GM19328 (cell line): ENCODE results near the gene COL4A1.
"Not testable (repeated sequence)": the region's sequence is repeated elsewhere in the genome, so short reads cannot be mapped to it uniquely, and the experiment has no call there.

Experiments
- ATAC-seq: cut with Tn5 transposase; IDR thresholded peaks from one replicate; pipeline ENCODE4 v1.9.1; 2021; ENCODE audit warnings: mild to moderate bottlenecking, moderate library complexity; ENCODE audit not compliant: unreplicated experiment

The COL4A1 gene

DNA sequence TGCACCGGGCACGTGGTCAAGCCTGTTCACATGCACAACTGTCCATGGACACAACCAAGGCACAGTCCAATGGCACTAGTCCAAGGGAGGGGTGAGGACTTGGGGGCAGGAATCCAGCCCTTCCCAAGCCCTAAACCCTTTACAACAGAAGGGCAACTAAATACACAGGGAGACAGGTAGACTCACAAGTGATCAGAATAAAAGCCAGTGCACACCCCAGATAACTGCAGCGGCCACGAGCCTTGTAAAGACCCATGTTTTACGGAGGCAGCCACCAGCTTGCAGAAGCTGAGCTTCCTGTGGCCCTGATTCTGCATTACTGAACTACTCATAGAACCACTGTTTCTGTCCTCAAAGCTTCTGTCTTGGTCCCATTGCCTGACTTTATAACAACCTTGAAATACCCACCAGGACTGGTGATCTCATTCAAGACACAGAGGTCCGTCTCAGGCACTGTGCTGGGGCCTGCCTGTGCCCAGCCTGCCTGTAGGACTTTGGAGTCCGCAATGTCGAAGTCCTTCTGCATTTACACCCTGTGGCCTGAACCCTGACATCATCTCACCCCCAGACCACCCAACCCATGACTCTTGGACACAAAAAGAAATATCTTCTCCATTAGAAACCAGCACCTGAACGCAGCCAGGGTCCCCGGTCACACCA is 181.2 kb downstream of the COL4A1 start:
- no peak for ATAC-seq

DNA sequence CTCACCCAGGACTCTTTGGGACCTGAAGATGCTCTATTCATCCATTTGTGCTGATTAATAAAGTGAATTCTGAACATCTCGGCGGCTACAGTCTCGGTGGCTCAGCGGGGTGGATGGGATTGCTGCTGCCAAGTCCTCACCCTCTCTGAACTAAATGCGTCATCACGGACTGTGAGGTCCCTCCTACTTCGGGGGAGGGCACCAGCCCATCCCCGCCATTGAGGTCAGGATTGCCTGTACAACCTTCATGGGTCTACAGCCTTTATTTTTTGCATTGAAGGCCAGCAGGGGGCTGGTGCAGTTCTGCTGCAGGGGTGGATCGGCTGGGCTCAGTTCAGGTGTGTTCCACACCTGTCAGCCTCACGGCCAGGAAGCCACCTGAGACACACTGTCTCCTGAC is 181.8 kb downstream of the COL4A1 start:
- no peak for ATAC-seq

DNA sequence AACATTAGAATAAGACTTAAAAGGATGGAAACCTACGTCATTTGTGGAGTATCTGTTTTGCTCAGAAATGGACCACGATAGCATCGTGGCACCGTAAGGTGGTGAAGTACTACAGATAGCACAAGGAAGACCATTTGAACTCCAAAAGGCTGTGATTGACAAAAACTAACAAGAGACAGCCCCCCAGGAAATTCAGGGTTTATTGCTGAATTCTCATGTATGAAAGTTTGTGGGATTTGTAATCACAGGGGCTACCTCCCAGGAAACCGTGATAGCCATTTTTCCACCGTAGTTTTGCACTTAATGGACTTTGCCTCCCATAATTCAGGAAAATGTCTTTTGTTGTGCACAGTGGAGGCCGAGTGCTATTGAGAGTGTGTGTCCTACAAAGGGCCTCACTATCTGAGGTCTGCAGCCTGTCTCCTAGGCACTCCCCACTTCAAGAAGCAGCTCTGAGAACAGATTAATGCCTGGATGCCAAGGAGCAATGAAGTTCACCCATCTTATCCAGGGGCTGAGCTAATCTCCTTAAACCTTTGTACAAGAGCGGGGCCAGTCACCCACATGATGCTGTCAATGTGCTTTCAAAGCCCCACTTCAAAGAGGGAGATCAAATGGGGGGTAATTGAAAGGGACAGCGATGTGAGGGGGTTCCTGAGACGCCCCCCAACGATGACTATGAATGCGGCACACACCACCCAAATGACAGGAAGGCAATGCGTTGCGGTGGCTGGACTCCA is 182.6 kb downstream of the COL4A1 start:
- ATAC-seq: no peak

GRCh38 chr13:110123041-110123809 is 183.7 kb downstream of the COL4A1 start:
- no peak for ATAC-seq

DNA sequence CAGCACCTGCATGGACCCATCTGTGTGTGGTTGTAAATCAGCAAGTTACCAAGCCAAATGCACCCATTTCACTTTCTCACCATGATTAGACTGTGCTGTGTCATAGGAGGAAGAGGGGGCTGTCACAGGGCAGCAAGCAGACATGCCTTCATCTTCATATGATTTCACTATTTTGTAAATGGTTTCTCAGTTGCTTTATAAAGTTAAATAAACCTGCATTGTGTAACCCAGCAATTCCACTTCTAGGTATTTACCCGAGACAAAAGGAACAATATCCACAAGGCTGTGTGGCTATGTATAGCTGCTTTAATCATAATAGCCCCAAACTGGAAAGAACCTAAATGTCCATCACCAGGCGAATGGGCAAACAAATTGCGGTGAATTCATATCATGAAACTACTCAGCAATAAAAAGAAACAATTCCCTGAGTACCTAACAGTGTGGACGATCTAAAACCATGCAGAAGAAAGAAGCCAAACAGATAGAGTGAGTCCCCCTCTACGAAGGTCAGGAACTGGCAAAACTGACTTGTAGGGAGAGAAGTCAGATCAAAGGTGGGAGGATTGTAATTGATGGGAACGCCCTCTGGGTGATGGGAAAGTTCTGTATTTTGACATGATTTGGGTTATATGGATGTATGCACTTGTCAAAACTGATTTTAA is 185.4 kb downstream of the COL4A1 start:
- ATAC-seq: no peak

GRCh38 chr13:110119935-110120905 is 186.7 kb downstream of the COL4A1 start:
- ATAC-seq: no peak

DNA sequence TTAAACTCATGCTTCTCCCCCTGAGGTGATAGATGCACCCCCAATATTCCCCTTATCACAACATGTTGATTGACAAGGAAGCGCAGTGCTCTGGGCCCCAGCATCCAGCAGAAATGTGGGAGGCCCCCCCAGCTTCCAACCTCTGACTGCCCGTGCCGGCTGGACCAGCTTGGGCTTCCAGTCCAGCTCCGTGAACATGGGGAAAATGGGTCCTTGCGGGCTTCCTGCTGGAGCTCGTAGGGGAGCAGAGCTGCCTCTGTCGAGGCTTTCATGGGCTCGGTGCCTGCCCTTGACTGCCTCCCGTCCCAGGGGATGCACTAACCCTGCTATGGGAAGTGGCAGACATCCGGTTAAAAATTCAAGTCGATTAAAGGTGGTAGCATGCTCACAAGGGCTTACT is 188.9 kb downstream of the COL4A1 start:
- no peak for ATAC-seq

- ATAC-seq: no peak
These were observed 190.9 kb downstream of the COL4A1 start for GRCh38 chr13:110116072-110116487.

GRCh38 chr13:110115591-110115990 is 191.4 kb downstream of the COL4A1 start:
- no peak for ATAC-seq

DNA sequence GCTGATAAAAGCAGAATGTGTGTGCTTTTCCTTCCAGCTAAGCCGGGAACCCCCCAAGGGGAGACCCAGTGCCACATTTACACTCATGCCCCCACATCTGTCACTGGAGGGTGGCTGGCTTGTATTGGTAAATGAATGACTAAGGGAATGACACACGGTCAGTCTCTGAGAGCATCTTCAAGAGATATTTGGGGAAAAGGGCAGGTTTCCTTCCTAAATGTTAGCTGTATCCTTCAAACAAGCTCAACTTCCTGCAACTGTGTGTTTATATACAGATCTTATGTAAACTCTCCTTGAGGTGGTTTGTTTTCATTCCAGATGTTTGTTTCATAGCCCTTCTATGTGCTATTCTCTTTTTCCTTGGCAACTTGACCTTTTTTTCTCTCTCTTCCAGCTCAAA is 192.6 kb downstream of the COL4A1 start:
- ATAC-seq: no peak

GRCh38 chr13:110113284-110113764 is 193.6 kb downstream of the COL4A1 start:
- ATAC-seq: no peak

DNA sequence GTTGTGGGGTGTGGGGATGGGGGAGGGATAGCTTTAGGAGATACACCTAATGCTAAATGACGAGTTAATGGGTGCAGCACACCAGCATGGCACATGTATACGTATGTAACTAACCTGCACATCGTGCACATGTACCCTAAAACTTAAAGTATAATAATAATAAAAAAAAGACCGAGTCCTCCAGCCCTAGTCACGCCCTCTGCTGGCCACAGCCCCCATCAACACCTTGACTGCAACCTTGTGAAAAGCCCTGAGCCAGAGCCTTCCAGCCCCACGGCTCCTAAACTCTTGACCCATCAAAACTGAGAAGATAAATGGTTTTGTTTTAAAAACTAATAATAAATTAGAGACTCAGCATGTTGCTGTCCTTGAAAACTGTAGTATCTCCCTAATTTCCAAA is 194.6 kb downstream of the COL4A1 start:
- not testable (repeated sequence) for ATAC-seq

GRCh38 chr13:110110783-110111182 is 196.2 kb downstream of the COL4A1 start:
- ATAC-seq: no peak

DNA sequence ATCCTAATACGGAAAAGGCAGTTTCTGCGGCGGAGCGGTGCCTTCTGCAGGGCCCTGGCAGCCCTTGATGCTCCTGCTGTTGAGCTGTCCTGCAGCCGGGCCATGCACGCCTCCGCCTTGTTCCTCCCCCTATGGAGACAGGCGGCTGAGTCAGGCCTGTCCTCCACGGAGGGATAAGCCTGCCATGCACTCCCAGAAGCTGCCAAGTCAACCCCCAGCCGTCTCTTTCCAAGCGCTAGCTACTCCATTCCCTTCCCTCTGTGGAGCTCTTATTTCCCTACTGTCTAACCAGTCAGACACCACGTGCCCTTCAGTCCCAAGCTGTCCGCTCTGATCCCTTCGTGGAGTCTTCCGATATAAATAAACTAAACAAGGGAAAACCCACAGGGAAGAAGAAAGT is 197.0 kb downstream of the COL4A1 start:
- no peak for ATAC-seq

GRCh38 chr13:110109140-110109783 is 197.7 kb downstream of the COL4A1 start:
- no peak for ATAC-seq

GRCh38 chr13:110108348-110109139 is 198.4 kb downstream of the COL4A1 start:
- no peak for ATAC-seq

- ATAC-seq: no peak
These were observed 199.2 kb downstream of the COL4A1 start for GRCh38 chr13:110107568-110108347.

- no peak for ATAC-seq
These were observed 200.2 kb downstream of the COL4A1 start for GRCh38 chr13:110106726-110107125.
